Liver (tissue), 9 donors: Measurements from ENCODE around the gene COL4A1. TPM values are rescaled to one million over a fixed set of nuclear protein-coding genes. Genes with fewer than 3 reads are reported as not detected.

Source experiments
- DNase-seq: peaks from one replicate; pipeline ENCODE4 v3.0.0-alpha.2; 2017; ENCODE audit warnings: low spot score
- H3K27ac ChIP-seq, 2 donors: one replicate each; pipeline ENCODE4 v1.7.0; 2013; ENCODE audit warnings: inconsistent platforms in 2 of 2, low read length in 2 of 2, control low read depth in 1 of 2, low read depth in 1 of 2, mild to moderate bottlenecking in 1 of 2
- H3K27me3 ChIP-seq, 4 donors: one replicate each; pipeline versions ENCODE4 v1.6.1 to v1.7.0; 2013; ENCODE audit warnings: low read length in 3 of 4, inconsistent platforms in 1 of 4, mild to moderate bottlenecking in 1 of 4, moderate library complexity in 1 of 4; ENCODE audit not compliant: control insufficient read depth in 4 of 4, insufficient read depth in 4 of 4
- H3K36me3 ChIP-seq, 4 donors: one replicate each; pipeline versions ENCODE4 v1.6.1 to v1.7.0; 2013; ENCODE audit warnings: low read length in 3 of 4, mild to moderate bottlenecking in 3 of 4, low read depth in 1 of 4, moderate library complexity in 1 of 4; ENCODE audit not compliant: control insufficient read depth in 4 of 4, insufficient read depth in 3 of 4
- H3K4me1 ChIP-seq, 4 donors: one replicate each; pipeline versions ENCODE4 v1.6.1 to v1.7.0; 2013; ENCODE audit warnings: low read length in 3 of 4, mild to moderate bottlenecking in 3 of 4, moderate library complexity in 1 of 4; ENCODE audit not compliant: control insufficient read depth in 4 of 4, insufficient read depth in 4 of 4
- H3K4me3 ChIP-seq, 3 donors: one replicate each; pipeline versions ENCODE4 v1.6.1 to v1.7.0; 2013; ENCODE audit warnings: low read length in 3 of 3, control low read depth in 1 of 3, low read depth in 1 of 3, mild to moderate bottlenecking in 1 of 3
- H3K9ac ChIP-seq, 2 donors: one replicate each; pipeline ENCODE4 v1.7.0; 2013; ENCODE audit warnings: low read length in 2 of 2, mild to moderate bottlenecking in 2 of 2, moderate library complexity in 2 of 2, control low read depth in 1 of 2, low read depth in 1 of 2
- H3K9me3 ChIP-seq, 4 donors: one replicate each; pipeline versions ENCODE4 v1.6.1 to v1.7.0; 2013; ENCODE audit warnings: low read length in 3 of 4; ENCODE audit not compliant: control insufficient read depth in 4 of 4
- ATF3 ChIP-seq: IDR thresholded peaks from 2 replicates; pipeline ENCODE4 v1.6.1; 2016; ENCODE audit warnings: antibody characterized with exemption
- CTCF ChIP-seq: fragments of 150-350 bp; IDR thresholded peaks from 2 replicates; pipeline ENCODE4 v1.5.1; 2017; ENCODE audit warnings: improper control_type of control experiment, low read depth, low read length; ENCODE audit not compliant: missing input control
- EGR1 ChIP-seq, 2 donors: IDR thresholded peaks; 2 replicates each; pipeline ENCODE4 v1.6.1; 2016 to 2018; ENCODE audit warnings: antibody characterized with exemption in 2 of 2, low read depth in 2 of 2
- FOXA1 ChIP-seq: IDR thresholded peaks from 2 replicates; pipeline ENCODE4 v1.6.1; 2016; ENCODE audit warnings: antibody characterized with exemption
- GABPA ChIP-seq, 2 donors: IDR thresholded peaks in 1 of 2; conservative IDR thresholded peaks in 1 of 2; 2 replicates each; pipeline ENCODE4 v1.6.1; 2016; ENCODE audit warnings: antibody characterized with exemption in 2 of 2, mild to moderate bottlenecking in 1 of 2, moderate library complexity in 1 of 2
- HNF4A ChIP-seq, 2 donors: conservative IDR thresholded peaks; 2 replicates each; pipeline ENCODE4 v1.6.1; 2016; ENCODE audit warnings: antibody characterized with exemption in 2 of 2, mild to moderate bottlenecking in 2 of 2
- HNF4G ChIP-seq: IDR thresholded peaks from 2 replicates; pipeline ENCODE4 v1.6.1; 2016; ENCODE audit warnings: antibody characterized with exemption
- JUND ChIP-seq, 2 donors: IDR thresholded peaks; 2 replicates each; pipeline ENCODE4 v1.6.1; 2016; ENCODE audit warnings: antibody characterized with exemption in 2 of 2
- NR2F2 ChIP-seq: IDR thresholded peaks from 2 replicates; pipeline ENCODE4 v1.6.1; 2016; ENCODE audit warnings: antibody characterized with exemption
- RAD21 ChIP-seq, 2 donors: IDR thresholded peaks; 2 replicates each; pipeline ENCODE4 v1.6.1; 2016; ENCODE audit warnings: antibody characterized with exemption in 2 of 2, mild to moderate bottlenecking in 2 of 2
- RXRA ChIP-seq, 2 donors: IDR thresholded peaks; 2 replicates each; pipeline ENCODE4 v1.6.1; 2017 to 2018; ENCODE audit warnings: antibody characterized with exemption in 2 of 2, mild to moderate bottlenecking in 1 of 2
- SP1 ChIP-seq: IDR thresholded peaks from 2 replicates; pipeline ENCODE4 v1.6.1; 2018; ENCODE audit warnings: antibody characterized with exemption, mild to moderate bottlenecking
- TAF1 ChIP-seq: conservative IDR thresholded peaks from 2 replicates; pipeline ENCODE4 v1.6.1; 2016; ENCODE audit warnings: antibody characterized with exemption, mild to moderate bottlenecking
- WGBS: extraction: QIAGEN DNeasy Blood & Tissue Kit; methylation state at CpG from one replicate; pipeline ENCODE4 v1.1.7; 2013; 5-methylcytosine and 5-hydroxymethylcytosine counted together
- polyA plus RNA-seq, 2 donors: library from polyadenylated mRNA; stranded (reverse) in 1 of 2; unstranded in 1 of 2; fragments of 200-250 nt in 1 of 2; fragments of >200 nt in 1 of 2; fragmentation: Nextera tagmentation in 1 of 2; extraction: Ambion mirVana in 1 of 2; gene quantifications; one replicate each; pipeline versions ENCODE4 v1.2.1 to v1.2.3, GENCODE V29; 2013 to 2015
- total RNA-seq, 2 donors: library from RNA; depleted of rRNA; stranded (reverse); fragments of >200 nt; gene quantifications; one replicate each; pipeline ENCODE4 v1.2.3, GENCODE V29; 2014
- TF ChIP-seq, protein P1 (sequence below): IDR thresholded peaks from 2 replicates; pipeline ENCODE4 v1.6.1; 2016; ENCODE audit warnings: antibody characterized with exemption
- TF ChIP-seq, protein P2 (sequence below): IDR thresholded peaks from 2 replicates; pipeline ENCODE4 v1.6.1; 2016; ENCODE audit warnings: antibody characterized with exemption, mild to moderate bottlenecking
- donor health status: healthy.
- donor health status: healthy.
- donor health status: healthy.
- donor health status: healthy.
- donor health status: healthy.

COL4A1 gene
- total and polyA plus RNA-seq, 4 donors, result 5.0 to 68.5 (median 37.9) TPM

GRCh38 chr13:110254151-110254679, 52.7 kb downstream of the COL4A1 start:
- H3K9ac ChIP-seq, result no peak overlapping the region

More at GRCh38 chr13:110254151-110254679, 52.7 kb downstream of the COL4A1 start:
- Histone ChIP-seq H3K27me3 (no peaks in the 10 kb centered on the region), H3K36me3 (no peaks in the 10 kb centered on the region), H3K4me1 (no peaks in the 10 kb centered on the region), H3K27ac (peak overlapping the region in 1 of 2 donors; percentile 28), H3K9me3 (no peaks in the 10 kb centered on the region), H3K4me3 (no peak overlapping the region)
- 78% methylated on average over 7 of the region's 7 CpGs for WGBS
- no peak for DNase-seq
- TF ChIP-seq HNF4G, result no peak
- TF ChIP-seq EGR1 (IDR thresholded peaks at IDR 0.05; ENCODE audit: low read depth in 2 of 2), result no peak
- no peak for TF ChIP-seq NR2F2
- TF ChIP-seq GABPA (IDR thresholded peaks at IDR 0.05 in 1 of 2, conservative IDR thresholded peaks at IDR 0.05 in 1 of 2), result no peak
- TF ChIP-seq ATF3, result no peak
- no peak for TF ChIP-seq CTCF
- TF ChIP-seq HNF4A (conservative IDR thresholded peaks at IDR 0.05), result no peak
- TF ChIP-seq RAD21 (IDR thresholded peaks at IDR 0.05), result no peak
- TF ChIP-seq JUND (IDR thresholded peaks at IDR 0.05), result no peak
- TF ChIP-seq FOXA1, result no peak
- TF ChIP-seq, protein P1, sequence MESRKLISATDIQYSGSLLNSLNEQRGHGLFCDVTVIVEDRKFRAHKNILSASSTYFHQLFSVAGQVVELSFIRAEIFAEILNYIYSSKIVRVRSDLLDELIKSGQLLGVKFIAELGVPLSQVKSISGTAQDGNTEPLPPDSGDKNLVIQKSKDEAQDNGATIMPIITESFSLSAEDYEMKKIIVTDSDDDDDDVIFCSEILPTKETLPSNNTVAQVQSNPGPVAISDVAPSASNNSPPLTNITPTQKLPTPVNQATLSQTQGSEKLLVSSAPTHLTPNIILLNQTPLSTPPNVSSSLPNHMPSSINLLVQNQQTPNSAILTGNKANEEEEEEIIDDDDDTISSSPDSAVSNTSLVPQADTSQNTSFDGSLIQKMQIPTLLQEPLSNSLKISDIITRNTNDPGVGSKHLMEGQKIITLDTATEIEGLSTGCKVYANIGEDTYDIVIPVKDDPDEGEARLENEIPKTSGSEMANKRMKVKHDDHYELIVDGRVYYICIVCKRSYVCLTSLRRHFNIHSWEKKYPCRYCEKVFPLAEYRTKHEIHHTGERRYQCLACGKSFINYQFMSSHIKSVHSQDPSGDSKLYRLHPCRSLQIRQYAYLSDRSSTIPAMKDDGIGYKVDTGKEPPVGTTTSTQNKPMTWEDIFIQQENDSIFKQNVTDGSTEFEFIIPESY, result no peak
- TF ChIP-seq SP1, result no peak
- no peak for TF ChIP-seq TAF1
- TF ChIP-seq, protein P2, sequence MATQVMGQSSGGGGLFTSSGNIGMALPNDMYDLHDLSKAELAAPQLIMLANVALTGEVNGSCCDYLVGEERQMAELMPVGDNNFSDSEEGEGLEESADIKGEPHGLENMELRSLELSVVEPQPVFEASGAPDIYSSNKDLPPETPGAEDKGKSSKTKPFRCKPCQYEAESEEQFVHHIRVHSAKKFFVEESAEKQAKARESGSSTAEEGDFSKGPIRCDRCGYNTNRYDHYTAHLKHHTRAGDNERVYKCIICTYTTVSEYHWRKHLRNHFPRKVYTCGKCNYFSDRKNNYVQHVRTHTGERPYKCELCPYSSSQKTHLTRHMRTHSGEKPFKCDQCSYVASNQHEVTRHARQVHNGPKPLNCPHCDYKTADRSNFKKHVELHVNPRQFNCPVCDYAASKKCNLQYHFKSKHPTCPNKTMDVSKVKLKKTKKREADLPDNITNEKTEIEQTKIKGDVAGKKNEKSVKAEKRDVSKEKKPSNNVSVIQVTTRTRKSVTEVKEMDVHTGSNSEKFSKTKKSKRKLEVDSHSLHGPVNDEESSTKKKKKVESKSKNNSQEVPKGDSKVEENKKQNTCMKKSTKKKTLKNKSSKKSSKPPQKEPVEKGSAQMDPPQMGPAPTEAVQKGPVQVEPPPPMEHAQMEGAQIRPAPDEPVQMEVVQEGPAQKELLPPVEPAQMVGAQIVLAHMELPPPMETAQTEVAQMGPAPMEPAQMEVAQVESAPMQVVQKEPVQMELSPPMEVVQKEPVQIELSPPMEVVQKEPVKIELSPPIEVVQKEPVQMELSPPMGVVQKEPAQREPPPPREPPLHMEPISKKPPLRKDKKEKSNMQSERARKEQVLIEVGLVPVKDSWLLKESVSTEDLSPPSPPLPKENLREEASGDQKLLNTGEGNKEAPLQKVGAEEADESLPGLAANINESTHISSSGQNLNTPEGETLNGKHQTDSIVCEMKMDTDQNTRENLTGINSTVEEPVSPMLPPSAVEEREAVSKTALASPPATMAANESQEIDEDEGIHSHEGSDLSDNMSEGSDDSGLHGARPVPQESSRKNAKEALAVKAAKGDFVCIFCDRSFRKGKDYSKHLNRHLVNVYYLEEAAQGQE, result no peak
- no peak for TF ChIP-seq RXRA (IDR thresholded peaks at IDR 0.05)
